Measurements from ENCODE around the gene KRTAP10-7. TPM values are rescaled to one million over a fixed set of nuclear protein-coding genes. Genes with fewer than 3 reads are reported as not detected.
A peak's percentile ranks its signal among the peaks of the same experiment; 100 is the strongest.

KRTAP10-7 gene
- total RNA-seq, 1 donor from 2014 or later, result not detected

DNA sequence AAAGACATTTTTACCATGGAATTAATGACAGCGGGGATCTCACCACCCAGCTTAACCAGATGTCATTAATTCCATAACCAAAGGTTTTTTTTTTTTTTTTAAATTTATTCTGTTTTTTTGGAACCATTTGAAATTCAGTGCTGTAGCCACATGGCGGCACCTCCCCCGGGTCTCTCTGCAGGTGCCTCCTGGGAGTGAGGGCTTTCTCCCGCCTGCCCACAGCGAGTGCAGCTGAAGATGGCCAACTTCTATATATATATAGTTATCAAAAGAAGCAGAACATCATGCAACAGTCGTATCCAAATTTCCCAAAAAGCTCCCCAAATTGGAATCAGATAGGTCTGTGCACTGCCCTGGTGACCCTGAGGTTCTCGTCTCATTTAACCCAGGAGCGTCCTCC lies 15.1 kb downstream of the KRTAP10-7 start:
- no peaks in the 10 kb centered on the region for H3K4me1 Mint-ChIP-seq
- H3K27me3 Mint-ChIP-seq (ENCODE audit: low read depth), result peaks cover 5% of the 10 kb centered on the region
- no peak overlapping the region for H3K27ac Mint-ChIP-seq (ENCODE audit: unreplicated experiment)
- peaks cover 12% of the 10 kb centered on the region for H3K36me3 Mint-ChIP-seq (ENCODE audit: low read depth)
- no peak for TF ChIP-seq CTCF (conservative IDR thresholded peaks at IDR 0.05)
- H3K9me3 Mint-ChIP-seq, result peaks cover 8% of the 10 kb centered on the region
- DNase-seq (ENCODE audit: low read depth, low spot score), result no peak
- H3K4me3 Mint-ChIP-seq, result no peak overlapping the region

GRCh38 chr21:44615911-44616590 lies 15.7 kb downstream of the KRTAP10-7 start:
- H3K27ac Mint-ChIP-seq (ENCODE audit: unreplicated experiment), result no peak overlapping the region
- TF ChIP-seq CTCF (conservative IDR thresholded peaks at IDR 0.05), result no peak
- DNase-seq (ENCODE audit: low read depth, low spot score), result no peak
- peaks cover 8% of the 10 kb centered on the region for H3K27me3 Mint-ChIP-seq (ENCODE audit: low read depth)
- peaks cover 11% of the 10 kb centered on the region for H3K9me3 Mint-ChIP-seq
- no peaks in the 10 kb centered on the region for H3K4me1 Mint-ChIP-seq
- peaks cover 10% of the 10 kb centered on the region for H3K36me3 Mint-ChIP-seq (ENCODE audit: low read depth)
- H3K4me3 Mint-ChIP-seq, result no peak overlapping the region

DNA sequence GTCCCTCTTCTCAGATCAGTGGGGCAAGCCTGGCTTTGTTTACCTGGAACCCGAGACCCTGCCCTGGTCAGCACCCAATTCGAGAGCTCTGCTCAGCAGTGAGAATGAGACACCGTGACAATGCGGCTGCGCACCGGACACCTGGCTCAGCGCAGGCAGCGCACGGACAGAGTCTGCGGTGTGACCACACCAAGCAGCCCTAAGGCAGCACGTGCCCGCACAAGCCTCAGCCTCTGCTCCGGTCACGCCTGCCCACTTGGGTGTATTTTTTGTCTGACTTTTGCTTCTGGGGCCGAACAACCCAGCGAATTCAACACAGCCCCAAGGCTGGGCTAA lies 16.2 kb downstream of the KRTAP10-7 start:
- H3K27me3 Mint-ChIP-seq (ENCODE audit: low read depth), result peaks cover 8% of the 10 kb centered on the region
- H3K36me3 Mint-ChIP-seq (ENCODE audit: low read depth), result peaks cover 6% of the 10 kb centered on the region
- H3K27ac Mint-ChIP-seq (ENCODE audit: unreplicated experiment), result no peak overlapping the region
- peaks cover 8% of the 10 kb centered on the region for H3K9me3 Mint-ChIP-seq
- H3K4me3 Mint-ChIP-seq, result no peak overlapping the region
- no peak for TF ChIP-seq CTCF (conservative IDR thresholded peaks at IDR 0.05)
- no peak for DNase-seq (ENCODE audit: low read depth, low spot score)
- no peaks in the 10 kb centered on the region for H3K4me1 Mint-ChIP-seq

- peaks cover 6% of the 10 kb centered on the region for H3K36me3 Mint-ChIP-seq (ENCODE audit: low read depth)
- H3K27ac Mint-ChIP-seq (ENCODE audit: unreplicated experiment), result no peak overlapping the region
- peaks cover 11% of the 10 kb centered on the region for H3K9me3 Mint-ChIP-seq
- peaks cover 8% of the 10 kb centered on the region for H3K27me3 Mint-ChIP-seq (ENCODE audit: low read depth)
- DNase-seq (ENCODE audit: low read depth, low spot score), result no peak
- H3K4me1 Mint-ChIP-seq, result no peaks in the 10 kb centered on the region
- no peak for TF ChIP-seq CTCF (conservative IDR thresholded peaks at IDR 0.05)
- no peak overlapping the region for H3K4me3 Mint-ChIP-seq
These were observed 16.7 kb downstream of the KRTAP10-7 start for GRCh38 chr21:44617071-44617501.

DNA sequence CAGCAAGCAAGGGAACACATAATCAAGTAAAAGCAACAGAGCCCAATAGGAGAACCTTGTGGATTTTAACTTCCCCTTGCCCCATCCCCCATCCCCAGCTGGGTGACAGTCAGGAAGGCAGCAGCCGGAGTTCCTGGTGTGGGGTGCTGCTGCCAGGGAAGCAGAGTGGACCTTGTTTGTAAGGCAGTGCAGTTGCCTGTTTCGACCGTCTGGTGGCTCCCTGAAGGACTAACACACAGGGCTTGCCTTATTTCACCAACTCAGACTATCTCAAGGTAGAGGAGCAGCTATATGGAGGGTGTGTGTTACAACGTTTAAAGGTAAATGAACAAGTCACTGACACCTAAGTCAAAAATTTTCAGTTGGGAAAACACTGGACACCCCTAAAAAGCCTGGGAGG lies 18.1 kb downstream of the KRTAP10-7 start:
- Mint-ChIP-seq H3K4me3 (no peak overlapping the region), H3K4me1 (no peaks in the 10 kb centered on the region), H3K9me3 (peaks cover 16% of the 10 kb centered on the region), H3K27me3 (ENCODE audit: low read depth) (peaks cover 8% of the 10 kb centered on the region), H3K27ac (ENCODE audit: unreplicated experiment) (no peak overlapping the region), H3K36me3 (ENCODE audit: low read depth) (peaks cover 8% of the 10 kb centered on the region)
- no peak for DNase-seq (ENCODE audit: low read depth, low spot score)
- peak; percentile 18 for TF ChIP-seq CTCF (conservative IDR thresholded peaks at IDR 0.05)
